ENCODE results near the gene CELSR3.

CELSR3 gene

GRCh38 chr3:48598323-48599076, 64.2 kb downstream of the CELSR3 start:
- DNase-seq = no peak

DNA sequence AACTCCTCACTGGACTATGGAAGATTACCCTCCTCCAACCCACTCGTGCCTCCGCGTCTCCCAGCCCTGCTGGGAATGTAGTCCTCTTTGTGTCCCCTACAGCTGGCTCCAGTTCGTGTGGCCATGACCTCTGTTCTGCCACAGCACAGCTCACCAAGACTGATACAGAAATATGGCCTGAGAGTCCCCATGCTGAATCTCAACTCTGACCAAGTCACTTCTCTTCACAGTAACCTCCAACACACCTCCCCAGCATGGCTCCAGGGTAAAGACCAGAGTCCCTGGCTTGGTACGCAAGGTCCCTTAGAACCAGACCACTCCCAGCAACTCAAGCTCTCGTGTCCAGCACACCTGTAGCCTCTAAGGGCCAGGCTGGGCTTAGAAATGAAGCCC, 65.3 kb downstream of the CELSR3 start:
- DNase-seq = no peak

GRCh38 chr3:48596676-48597407, 65.8 kb downstream of the CELSR3 start:
- DNase-seq = no peak

- DNase-seq = no peak
These were observed 66.5 kb downstream of the CELSR3 start for GRCh38 chr3:48596157-48596556.

GRCh38 chr3:48595526-48596121, 67.1 kb downstream of the CELSR3 start:
- DNase-seq = no peak

DNA sequence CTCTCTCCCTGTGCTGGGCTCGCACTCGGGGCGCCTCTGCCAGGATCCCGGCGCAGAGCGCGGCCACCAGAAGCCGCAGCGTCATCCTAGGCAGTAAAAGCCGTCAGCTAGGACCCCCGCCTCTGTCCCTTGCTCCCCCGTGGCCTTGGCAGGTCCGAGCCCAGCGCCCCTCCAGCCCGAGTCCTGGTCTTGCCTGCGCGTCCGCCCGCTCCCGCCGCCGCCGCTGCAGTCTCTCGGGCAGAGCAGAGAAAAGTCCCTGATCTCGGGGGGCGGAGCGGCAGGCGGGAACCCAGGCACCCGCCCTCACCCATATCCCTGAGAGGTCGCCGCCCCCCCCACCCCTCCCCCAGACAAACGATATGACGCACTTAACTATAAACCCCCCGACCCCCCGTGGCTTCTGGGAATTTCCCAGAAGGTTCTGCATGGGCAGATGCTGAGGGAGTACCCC, 67.6 kb downstream of the CELSR3 start, which contains the start of gene COL7A1:
TSS of gene COL7A1 (minus strand) at position 255 of the 451 bp plus-strand sequence. CDS start at position 85, 170 bp downstream.
- no peak for DNase-seq

- no peak for DNase-seq
These were observed 68.2 kb downstream of the CELSR3 start for GRCh38 chr3:48594417-48595049.

DNA sequence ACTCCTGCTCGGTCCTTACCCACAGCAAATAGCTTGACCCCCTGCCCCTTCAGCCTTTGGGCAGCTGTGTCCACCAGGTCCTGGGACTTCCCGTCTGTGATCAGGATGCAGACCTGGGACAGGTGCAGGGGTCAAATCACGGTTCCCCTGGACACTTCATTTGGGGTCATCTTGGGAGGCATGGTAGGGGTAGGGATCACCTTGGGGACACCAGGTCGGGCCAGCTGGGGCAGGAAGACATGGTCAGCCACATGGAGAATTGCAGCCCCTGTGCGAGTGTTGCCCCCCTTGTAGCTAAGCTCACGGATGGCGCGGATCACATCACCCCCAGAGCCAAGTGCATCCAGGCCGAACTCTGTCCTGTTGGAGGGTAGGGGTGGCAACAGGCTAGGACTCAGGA, 69.3 kb downstream of the CELSR3 start:
- no peak for DNase-seq

- DNase-seq = no peak
These were observed 70.1 kb downstream of the CELSR3 start for GRCh38 chr3:48592519-48593087.

DNA sequence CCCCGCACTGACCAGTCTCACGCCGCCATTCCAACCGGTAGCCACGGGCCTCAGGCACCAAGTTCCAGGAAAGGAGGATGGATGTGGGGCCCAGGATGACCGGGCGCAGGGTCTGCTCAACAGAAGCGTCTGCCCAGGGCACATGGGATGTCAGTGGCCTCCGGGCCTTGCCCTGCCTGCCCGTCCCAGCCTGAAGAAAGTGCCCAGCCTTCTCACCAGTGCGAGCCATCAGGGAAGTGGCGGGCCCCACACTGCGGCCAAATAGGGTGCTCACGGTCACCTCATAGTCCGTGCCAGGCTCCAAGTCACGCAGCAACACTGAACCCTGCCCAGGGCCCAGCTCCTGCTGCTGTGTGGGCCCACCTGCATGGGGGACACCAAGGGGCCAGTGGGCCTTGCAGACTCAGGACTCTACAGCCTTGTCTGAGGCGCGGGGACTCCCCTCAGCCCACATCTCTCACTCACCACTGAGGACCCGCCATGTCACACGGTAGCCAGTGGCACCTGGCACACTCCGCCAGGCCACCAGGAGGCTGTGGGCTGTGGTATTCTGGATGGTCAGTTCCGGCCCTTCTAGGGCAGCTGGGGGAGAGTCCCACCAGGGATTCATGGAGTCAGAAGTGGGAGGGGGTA, 70.7 kb downstream of the CELSR3 start:
- no peak for DNase-seq

DNA sequence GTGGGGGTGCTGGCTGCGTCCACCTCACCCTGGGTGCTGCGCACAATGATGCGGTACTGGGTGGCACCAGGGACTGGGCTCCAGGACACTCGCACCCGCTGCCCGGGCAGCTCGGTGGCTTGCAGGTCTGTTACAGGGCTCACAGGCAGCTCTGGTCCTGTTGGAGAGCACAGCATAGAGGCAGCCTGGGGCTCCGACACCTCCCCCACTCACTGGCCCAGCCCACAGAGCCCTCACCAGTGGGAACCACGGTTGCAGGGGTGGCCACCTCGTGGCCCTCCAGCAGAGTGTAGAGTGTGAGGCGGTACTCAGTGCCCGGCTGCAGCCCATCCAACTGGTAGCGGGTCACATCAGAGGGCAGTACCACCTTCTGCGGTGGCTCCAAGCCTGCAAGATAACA, 71.2 kb downstream of the CELSR3 start:
- no peak for DNase-seq

DNA sequence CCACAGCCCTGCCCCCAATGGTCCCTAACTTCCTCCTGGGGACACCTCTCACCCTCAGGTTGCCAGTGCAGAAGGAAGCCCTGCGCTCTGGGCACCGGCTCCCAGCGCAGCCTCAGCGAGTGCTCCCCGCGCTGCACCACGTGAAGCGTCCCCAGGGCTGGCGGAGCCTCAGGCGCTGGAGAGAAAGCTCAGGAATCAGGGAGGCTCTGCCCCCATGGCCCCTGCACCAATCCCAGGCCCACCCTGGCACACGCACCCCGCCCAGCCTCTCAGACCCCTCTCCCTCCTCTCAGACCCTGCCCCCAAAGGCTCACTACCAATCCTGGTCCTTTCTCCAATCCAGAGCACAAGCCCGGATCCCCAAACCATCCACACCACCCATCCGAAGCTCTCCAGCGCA, 74.5 kb downstream of the CELSR3 start:
- no peak for DNase-seq

GRCh38 chr3:48587686-48588085, 75.0 kb downstream of the CELSR3 start:
- no peak for DNase-seq

All from NCI-H2171 (cell line).